Skin of body (tissue), 2 donors: ENCODE measurements around the gene HOXB6. TPM values are rescaled to one million over a fixed set of nuclear protein-coding genes. Genes with fewer than 3 reads are reported as not detected.

Experiments
- small RNA-seq: library from RNA; depleted of rRNA; stranded (forward); fragments of <200 nt; gene quantifications from one replicate; pipeline ENCODE3, GENCODE V24; 2014; ENCODE audit warnings: low replicate concordance
- total RNA-seq: library from RNA; depleted of rRNA; stranded (reverse); fragments of >200 nt; gene quantifications from one replicate; pipeline ENCODE4 v1.2.3, GENCODE V29; 2014

The HOXB6 gene
- total RNA-seq, 1 donor from 2014 or later: 2.9 TPM

Small RNA genes lying within 50 kb of the gene (small RNA-seq; reads per million reads assigned to genes)
- 0.24 reads per million, percentile 10 among the genes with 10 or more reads in this experiment for gene MIR196A1

Other genes with a start within 250 kb of the HOXB6 start
- gene SKAP1, start 174.8 kb downstream of the HOXB6 start, total RNA-seq: 0.89 TPM
- not detected for gene HOXB1, start 74.0 kb downstream of the HOXB6 start, total RNA-seq
- 4.9 TPM for gene HOXB2, start 59.9 kb downstream of the HOXB6 start, total RNA-seq
- 2.6 TPM for gene HOXB4, start 26.6 kb downstream of the HOXB6 start, total RNA-seq
- 8.4 TPM for gene HOXB3, start 14.7 kb downstream of the HOXB6 start, total RNA-seq
- gene HOXB5, start 11.2 kb downstream of the HOXB6 start, total RNA-seq: 0.59 TPM
- gene HOXB7, start 6.0 kb upstream of the HOXB6 start, total RNA-seq: 2.7 TPM
- gene HOXB8, start 10.3 kb upstream of the HOXB6 start, total RNA-seq: 1.6 TPM
- 0.10 TPM for gene HOXB9, start 21.4 kb upstream of the HOXB6 start, total RNA-seq
- not detected for gene PRAC1, start 117.5 kb upstream of the HOXB6 start, total RNA-seq
- not detected for gene PRAC2, start 118.2 kb upstream of the HOXB6 start, total RNA-seq
- gene HOXB13, start 123.8 kb upstream of the HOXB6 start, total RNA-seq: not detected
- not detected for gene TTLL6, start 212.2 kb upstream of the HOXB6 start, total RNA-seq
- 44.8 TPM for gene CALCOCO2, start 226.0 kb upstream of the HOXB6 start, total RNA-seq